Astrocyte (in vitro differentiated cells and primary cell): ENCODE data around the gene SPDYE16.
"Not testable (repeated sequence)": the region's sequence is repeated elsewhere in the genome, so short reads cannot be mapped to it uniquely, and the experiment has no call there.

Experiments used
- CTCF ChIP-seq: IDR thresholded peaks from 2 replicates; pipeline ENCODE4 v1.5.1; 2011; ENCODE audit warnings: low read depth, mild to moderate bottlenecking, inconsistent platforms, low read length, moderate library complexity; ENCODE audit not compliant: insufficient read depth
- EZH2 ChIP-seq: IDR thresholded peaks from 2 replicates; pipeline ENCODE4 v1.6.1; 2012; ENCODE audit warnings: mild to moderate bottlenecking, low read length, inconsistent platforms; ENCODE audit not compliant: insufficient read depth

- not testable (repeated sequence) for TF ChIP-seq CTCF, EZH2
These were observed 6.1 kb upstream of the SPDYE16 start for GRCh38 chr7:76549025-76549854.
